GM19099 (cell line): ENCODE results near the gene CXXC5.

Source experiments
- POLR2A ChIP-seq: IDR thresholded peaks from 3 replicates; pipeline ENCODE4 v1.6.1; 2011; ENCODE audit warnings: low read depth; ENCODE audit not compliant: insufficient read length; ENCODE audit errors: extremely low read depth

The CXXC5 gene

DNA sequence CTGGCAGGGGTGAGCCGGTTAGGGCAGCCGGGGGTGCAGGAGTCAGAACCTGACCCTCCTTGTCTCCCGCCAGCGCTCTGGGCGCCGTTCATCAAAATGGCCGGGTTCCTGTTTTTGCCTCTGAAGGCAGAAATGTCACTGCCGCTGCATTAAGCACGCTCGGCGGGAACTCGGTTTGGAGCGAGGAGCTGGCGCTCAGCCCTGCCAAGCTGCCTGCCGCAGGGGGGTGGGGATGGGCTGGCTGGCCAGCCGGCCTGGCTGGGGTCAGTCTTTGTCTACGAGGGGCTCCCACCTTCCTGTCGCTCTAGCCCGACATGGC is 63.7 kb downstream of the CXXC5 start:
- no peak for TF ChIP-seq POLR2A

DNA sequence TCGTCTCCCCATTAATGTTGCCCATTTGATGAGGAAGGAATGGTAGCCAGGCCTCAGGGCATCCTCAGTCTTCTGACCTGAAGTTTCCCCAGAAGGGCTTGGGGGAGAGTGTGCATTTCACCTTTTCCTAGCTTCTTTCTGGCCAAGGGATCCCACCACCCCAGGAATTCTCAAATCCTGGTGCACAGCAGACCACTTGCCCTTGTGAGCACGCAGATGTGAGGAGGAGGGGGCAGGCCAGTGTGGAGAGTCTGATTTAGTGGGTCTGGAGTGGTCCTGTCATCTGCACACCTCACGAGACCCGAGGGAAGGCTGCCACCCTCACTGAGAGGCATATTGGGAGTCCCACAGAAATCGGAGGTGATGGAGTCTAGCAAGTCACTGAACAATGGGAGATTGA is 64.3 kb downstream of the CXXC5 start:
- TF ChIP-seq POLR2A: no peak

DNA sequence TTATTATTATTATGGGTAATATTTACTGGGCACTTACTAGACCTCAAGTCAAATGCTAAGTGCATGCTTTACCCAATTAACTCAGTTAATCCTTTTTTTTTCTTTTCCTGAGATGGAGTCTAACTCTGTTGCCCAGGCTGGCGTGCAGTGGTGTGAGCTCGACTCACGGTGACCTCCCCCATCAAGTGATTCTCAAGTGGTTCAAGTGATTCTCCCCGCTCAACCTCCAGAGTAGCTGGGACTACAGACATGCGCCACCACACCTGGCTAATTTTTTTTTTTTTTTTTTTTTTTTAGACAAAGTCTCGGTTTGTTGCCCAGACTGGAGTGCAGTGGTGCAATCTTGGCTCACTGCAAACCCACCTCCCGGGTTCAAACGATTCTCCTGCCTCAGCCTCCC is 69.1 kb downstream of the CXXC5 start:
- TF ChIP-seq POLR2A: no peak

DNA sequence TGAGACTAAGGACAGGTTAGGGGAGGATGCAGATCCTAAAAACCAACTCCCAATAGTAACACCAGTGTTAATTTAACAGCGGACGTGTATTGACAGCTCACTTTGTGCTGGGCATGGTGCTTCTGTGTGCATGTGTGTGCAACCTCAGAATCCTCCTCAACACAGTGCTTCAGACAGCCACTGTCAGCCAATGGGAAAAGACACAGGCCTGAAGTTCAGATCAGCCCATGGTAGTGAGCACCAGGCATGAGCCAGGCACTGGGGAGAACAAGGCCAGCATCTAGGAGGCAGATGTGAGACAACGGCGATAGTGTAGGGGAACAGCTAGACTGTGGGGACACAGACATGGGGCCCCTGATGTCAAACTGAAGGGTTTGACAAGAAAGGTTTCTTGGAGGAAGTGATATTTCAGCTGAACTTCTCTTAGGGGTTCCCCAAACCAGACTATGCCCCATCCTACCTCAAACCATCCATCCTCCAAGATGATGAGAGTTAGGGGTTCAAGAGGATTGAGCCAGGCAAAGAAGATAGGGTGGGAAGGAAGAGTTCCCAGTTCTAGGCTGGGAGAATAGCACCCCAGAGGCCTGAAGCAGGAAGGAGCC is 75.9 kb downstream of the CXXC5 start:
- TF ChIP-seq POLR2A: no peak

DNA sequence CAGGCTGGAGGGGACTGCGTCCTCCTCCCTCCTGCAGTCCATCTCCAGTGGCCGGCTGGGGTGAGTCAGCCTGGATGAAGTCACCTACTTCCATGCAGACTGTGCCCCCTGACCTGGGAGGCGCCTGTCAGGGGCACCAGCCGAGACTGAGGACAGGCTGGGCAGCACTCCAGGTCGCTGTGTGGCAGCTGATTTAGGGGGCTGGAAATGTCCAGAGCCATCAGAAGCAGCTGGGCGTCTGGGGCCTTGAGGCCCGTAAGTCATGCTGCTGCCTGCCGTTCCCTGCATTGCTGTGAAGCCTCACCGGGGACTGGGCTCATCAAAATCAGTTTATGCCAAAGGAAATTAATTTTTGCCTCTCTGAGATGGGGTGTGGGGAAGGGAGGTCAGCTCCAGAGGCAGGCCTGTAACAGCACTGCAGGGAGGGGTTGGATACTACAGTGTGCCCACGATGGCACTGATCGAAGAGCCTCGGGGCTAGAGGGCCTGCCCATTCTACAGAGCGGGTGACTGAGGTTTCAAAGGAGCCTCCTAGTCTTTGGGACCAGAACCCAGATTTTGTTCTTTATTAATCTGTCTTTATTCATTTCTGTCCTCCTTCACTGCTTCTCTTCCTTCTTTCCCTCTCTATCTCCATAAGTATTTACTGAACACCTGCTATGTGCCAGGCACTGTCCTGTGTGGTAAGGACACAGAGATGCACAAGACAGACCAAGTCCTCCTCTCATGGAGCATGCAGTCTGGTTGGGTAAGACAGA is 77.1 kb downstream of the CXXC5 start:
- no peak for TF ChIP-seq POLR2A

DNA sequence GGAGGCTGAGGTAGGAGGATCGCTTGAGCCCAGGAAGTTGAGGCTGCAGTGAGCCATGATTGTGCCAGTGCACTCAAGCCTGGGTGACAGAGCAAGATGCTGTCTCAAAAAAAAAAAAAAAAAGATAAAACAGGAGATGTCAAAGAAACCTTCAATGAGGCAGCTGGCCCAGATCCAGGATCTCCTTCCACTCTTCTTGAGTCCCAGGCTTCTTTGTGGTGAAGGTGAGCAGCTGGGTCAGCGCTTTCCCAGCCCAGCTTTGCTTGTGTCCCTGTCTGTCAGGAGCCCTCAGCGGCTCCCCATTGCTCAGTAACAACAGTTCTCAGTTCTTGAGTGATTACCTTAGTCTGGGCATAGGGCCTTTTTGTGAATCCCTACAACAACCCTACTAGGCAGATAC is 78.1 kb downstream of the CXXC5 start:
- no peak for TF ChIP-seq POLR2A

DNA sequence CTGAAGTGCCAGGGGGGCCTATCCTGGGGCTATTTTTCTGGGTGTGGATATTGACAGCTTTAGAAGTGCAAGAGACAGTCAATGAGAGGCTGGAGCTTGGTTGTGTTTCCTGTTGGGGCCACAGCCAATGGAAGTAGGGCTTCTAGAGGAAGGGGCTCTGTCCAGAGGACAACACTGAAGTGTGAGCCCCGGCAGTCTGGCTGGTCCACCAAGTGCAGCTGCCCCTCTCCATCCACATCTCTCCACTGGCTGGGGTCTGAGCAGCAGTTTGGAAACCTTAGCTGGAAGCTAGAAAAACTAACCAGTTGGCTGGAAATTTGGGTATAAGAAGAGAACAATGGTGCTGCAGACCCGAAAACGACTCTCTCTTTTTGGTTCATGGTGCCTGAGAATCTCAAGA is 83.1 kb downstream of the CXXC5 start:
- no peak for TF ChIP-seq POLR2A

DNA sequence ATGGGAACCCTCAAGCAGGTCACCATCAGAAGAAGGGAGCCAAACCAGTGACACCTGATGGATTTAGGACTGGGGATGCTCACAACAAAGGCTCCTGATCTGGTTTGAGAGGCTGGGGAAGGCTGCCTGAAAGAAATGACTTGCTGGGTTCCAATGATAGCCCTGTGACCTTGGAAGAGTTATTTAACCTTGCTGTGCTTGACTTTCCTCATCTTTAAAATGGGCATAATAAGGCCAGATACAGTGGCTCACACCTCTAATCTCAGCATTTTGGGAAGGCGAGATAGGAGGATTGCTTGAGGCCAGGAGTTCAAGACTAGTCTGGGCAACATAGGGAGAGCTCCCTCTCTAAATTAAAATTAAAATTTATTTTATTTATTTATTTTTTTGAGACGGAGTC is 83.9 kb downstream of the CXXC5 start:
- no peak for TF ChIP-seq POLR2A

DNA sequence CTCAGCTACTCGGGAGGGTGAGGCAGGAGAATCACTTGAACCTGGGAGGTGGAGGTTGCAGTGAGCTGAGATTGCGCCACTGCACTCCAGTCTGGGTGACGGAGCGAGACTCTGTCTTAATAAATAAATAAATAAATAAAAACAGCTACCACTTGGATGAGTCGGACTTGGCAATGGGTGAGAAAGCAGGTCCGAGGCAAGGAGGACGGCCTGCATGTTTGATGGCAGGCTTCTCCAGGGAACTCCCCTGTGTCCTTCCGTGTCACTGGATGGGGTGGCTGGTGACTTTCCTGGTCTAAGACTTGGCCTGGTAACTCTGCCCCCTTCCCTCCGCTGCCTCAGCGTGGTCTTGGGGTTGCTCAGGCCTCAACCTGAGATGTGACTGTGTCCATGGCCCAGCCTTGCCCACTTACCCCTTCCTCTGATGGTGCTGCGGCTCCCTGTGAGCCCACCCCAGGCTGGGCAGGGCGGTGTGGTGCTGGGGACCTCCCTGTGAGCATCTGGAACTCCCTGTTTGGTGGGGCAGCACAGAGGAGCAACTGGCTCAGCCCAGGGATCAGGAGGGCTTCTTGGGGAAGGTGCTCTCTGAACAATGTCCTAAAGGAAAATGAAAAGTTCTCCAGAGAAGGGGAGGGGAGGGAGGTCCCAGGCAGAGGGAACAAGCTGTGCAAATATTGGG is 85.0 kb downstream of the CXXC5 start:
- no peak for TF ChIP-seq POLR2A
